ENCODE results near the gene THEM5. TPM values are rescaled to one million over a fixed set of nuclear protein-coding genes. Genes with fewer than 3 reads are reported as not detected.
A peak's percentile ranks its signal among the peaks of the same experiment; 100 is the strongest.
"Not testable (repeated sequence)": the region's sequence is repeated elsewhere in the genome, so short reads cannot be mapped to it uniquely, and the experiment has no call there.

The THEM5 gene
- total RNA-seq, 1 donor from 2014 or later, result 8.4 TPM

DNA sequence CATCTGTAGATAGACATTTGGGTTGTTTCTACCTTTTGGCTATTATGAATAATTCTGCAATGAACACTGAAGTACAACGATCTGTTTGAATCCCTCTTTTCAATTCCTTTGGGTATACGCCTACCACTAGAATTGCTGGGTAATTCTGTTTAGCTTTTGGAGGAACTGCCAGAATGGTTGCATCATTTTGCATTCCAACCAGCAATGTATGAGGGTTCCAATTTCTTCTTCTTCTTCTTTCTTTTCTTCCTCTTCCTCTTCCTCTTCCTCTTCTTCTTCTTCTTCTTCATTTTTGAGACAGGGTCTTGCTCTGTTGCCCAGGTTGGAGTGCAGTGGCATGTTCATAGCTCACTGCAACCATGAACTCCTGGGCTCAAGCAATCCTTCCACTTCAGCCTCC, 13.8 kb upstream of the THEM5 start:
- no peak for DNase-seq

DNA sequence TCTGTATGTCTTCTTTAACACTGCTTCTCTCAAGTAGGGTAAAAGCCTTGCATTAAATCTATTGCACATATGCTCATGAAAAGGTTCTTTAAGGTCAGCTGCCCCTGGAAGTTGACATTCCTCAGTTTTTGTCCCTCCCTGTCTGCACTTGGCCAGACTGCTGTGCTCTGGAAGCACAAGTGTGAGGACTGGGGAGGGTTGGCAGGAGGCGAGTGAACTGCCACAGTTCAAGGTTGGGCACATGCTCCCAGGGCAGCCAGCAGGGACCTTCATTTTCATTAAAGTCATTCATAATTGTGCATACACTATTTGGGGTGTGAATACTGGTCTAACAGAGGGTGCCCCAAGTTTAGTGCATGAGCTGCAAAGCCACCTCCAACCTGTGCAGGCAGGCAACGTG, 10.9 kb upstream of the THEM5 start:
- DNase-seq, result no peak

- no peak for DNase-seq
Measured at GRCh38 chr1:151862604-151863003, 9.1 kb upstream of the THEM5 start.

DNA sequence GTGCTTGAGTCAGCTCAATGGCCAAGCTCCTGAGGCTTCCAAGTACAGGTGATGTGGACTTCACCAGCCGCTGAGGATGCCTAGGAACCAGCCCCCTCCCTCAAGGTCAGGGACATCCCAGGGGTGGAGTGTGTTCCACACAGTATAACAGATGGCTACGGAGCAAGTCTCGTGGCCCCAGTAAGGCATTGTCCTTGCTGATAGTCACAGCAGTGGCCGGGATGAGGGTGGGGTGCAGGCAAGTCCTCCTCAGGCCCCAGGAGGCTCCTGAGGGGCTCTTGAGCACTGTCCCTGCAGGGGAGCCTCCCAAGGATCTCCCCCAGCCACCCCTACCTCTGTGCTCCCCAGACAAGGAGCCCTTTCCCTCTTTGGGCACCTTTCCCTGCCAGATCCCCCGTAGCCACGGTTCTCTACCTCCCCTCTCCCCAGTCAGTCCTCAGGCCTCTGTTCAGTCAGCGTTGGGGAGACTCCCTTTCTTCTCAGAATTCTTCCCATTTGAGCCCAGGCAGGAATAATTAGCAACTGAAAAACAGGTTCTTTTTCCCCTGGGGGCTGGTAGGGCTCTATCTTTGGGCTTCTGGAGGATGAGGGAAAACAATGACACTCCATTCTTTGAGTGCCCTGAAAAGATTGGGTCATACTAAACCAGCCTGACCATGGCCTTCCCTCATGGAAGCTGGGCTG, 7.1 kb upstream of the THEM5 start:
- DNase-seq, result no peak

GRCh38 chr1:151859891-151860293, 6.4 kb upstream of the THEM5 start:
- DNase-seq, result no peak

DNA sequence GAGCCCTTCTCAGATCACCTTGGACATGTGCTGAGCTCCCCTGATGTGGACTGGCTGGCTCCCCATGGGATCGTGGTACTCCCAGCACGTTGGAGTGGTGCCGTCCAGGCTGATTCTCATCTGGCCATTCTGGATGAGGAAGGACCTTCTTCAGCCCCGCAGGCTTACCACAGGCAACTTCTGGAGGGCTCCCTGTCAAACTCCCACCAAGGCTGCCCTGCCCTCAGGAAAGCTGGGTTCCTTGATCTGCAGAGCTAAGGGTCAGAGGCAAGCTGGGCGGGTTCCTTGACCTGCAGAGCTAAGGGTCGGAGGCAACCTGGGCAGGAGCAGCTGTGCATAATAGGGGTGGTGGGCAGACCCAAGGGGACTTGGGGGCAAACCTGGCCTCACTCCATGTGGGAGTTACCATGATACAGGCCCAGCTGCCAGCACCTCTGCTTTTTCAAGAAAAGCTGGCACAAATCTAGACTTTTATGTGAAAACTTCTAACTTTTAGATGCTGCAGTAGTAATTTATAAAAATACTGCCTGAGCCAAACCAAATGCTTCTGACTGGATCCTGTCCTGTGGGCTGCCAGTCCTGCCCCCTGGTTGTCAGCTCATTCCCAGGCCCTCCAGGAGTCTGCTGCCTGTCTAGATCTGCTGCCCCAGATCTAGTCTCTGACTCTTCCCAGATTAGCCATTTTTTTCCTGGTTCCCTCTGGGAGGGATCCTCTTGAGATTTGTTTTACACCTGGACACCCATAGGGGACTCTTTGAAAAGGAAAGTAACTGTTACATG, 5.6 kb upstream of the THEM5 start:
- no peak for DNase-seq

GRCh38 chr1:151858030-151858746, 4.7 kb upstream of the THEM5 start:
- no peak for DNase-seq

- no peak for DNase-seq
Measured at GRCh38 chr1:151855933-151856332, 2.4 kb upstream of the THEM5 start.

DNA sequence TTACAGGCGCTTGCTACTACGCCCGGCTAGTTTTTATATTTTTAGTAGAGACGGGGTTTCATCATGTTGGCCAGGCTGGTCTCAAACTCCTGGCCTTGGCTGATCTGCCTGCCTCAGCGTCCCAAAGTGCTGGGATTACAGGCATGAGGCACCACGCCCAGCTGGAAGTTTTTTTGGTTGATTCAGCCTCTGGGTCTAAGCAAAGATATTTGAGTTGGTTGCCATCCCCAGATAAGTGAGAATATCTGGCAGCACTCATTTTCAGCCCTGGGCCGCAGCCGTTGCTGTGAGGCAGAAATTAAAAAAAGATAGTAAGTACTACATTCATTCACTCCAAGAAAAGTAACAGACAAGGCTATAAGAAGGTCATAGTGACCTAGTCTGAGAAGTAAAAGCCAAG, 2.0 kb upstream of the THEM5 start:
- DNase-seq, result not testable (repeated sequence)

- DNase-seq, result no peak
Measured at GRCh38 chr1:151854658-151855057, 1.1 kb upstream of the THEM5 start.

- DNase-seq, result no peak
Measured at GRCh38 chr1:151852733-151853132, 779 bp downstream of the THEM5 start.

DNA sequence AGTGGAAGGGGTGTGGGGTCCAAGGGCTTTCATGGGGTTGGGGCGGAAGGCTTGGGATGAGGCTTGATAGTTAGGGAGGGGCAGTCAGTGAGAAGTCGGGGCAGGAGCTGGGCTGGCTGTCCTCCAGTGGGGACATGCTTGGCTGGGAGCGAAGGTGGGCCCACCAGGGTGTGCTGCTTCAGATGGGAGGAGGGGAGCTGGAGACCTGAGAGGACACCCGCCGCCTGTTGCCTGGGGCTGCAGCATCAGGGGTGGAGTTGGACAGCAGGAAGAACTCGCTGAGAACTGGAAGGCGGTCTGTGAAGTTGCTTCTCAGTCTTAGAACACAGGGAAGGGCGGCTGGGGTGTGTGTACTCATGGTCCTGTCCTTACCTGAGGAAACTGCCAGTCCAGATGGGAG, 1.6 kb downstream of the THEM5 start:
- no peak for DNase-seq

- DNase-seq, result no peak
Measured at GRCh38 chr1:151849871-151850270, 3.6 kb downstream of the THEM5 start.

DNA sequence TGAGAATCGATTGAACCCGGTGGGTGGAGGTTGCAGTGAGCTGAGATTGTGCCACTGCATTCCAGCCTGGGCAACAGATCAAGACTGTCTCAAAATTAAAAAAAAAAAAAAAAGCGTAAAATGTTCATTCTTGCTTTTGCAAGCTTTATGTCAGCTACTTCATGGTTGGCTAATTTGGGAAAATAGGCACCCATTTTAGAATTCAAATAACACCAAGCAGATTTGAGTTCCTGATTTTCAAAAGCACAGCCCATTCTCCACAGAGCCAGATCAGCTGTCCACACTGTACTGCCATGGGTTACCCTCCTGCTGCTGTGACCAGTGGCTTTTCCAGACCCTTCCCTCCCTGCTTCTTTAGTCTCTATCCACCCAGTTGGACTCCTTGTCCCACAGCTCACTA, 4.4 kb downstream of the THEM5 start:
- no peak for DNase-seq

DNA sequence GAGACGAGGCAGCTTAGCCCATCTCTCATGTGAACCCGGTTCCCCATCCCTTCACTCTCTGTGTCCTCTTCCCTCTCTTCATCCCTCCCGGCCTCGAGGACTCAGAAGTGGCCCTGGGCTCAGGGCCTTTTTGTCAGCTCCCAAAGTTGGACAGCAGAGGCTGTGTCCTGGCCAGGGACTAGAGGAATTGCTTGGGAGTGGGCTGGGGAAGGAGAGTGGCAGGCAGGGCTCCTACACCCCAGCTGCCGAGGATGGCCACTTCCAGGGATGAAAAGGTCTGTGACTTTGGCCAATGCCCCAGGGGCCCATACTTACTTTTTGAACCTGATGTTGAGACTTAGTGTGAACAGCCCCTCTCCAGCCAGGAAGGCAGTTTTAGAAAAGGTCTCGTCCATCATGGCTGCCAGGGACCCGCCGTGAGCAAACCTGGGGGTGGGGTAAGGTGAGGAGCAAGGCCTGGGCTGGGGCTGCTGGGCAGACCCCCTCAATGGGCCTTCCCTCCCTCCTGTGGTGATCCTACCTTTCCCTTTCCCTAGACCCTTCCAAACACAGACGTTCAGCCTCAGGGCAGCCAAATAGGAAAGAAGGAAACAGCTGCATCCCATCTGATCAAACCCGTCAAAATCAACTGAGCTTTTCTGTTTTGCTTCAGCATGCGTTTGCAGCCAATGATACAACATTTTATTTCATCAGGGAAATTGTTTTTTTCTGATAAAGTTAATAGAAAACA, 5.5 kb downstream of the THEM5 start:
- DNase-seq, result peak; percentile 43

DNA sequence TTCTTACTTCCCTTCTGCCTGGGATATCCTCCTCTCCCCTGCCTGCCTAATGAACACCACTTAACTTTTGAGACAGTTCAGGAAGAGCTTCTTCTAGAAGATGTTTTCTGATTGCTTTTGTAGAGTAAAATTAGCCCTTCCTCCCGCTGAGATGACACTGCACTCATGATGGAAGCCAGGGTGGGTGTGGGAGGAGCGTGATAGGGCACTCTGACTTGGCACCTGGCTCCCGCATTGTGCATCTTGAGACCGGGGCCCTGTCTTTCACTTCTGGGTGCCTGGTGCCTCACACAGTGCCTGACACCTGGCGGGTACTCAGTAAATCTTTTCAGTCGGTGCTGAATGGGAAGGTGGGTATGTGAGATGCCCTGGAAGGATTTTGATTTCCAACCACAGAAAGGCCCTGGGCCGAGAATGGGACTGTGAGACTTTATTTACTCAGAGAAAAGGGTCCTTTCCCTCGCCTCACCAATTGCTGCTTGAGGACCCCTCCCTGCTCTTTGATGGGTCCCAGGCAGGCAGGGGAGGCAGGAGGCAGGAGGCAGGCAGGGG, 6.8 kb downstream of the THEM5 start:
- no peak for DNase-seq

- DNase-seq, result no peak
Measured at GRCh38 chr1:151846062-151846568, 7.4 kb downstream of the THEM5 start.

DNA sequence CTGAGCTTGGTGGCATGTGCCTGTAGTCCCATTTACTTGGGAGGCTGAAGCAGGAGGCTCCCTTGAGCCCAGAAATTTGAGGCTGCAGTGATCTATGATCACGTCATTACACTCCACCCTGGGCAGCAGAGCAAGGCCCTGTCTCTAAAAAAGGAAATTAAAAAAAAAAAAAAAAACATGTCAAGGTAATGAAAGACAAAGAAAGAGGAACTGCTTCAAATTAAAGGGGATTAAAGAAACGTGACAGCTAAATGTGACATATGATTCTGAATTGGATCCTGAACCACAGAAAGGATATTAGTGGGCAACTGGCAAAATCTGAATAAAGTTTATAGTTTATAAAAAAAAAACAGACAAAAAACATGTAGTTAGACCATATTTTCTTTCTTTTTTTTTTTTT, 10.1 kb downstream of the THEM5 start:
- DNase-seq, result no peak

- no peak for DNase-seq
Measured at GRCh38 chr1:151841141-151841540, 12.4 kb downstream of the THEM5 start.

- no peak for DNase-seq
Measured at GRCh38 chr1:151840421-151840820, 13.1 kb downstream of the THEM5 start.

DNA sequence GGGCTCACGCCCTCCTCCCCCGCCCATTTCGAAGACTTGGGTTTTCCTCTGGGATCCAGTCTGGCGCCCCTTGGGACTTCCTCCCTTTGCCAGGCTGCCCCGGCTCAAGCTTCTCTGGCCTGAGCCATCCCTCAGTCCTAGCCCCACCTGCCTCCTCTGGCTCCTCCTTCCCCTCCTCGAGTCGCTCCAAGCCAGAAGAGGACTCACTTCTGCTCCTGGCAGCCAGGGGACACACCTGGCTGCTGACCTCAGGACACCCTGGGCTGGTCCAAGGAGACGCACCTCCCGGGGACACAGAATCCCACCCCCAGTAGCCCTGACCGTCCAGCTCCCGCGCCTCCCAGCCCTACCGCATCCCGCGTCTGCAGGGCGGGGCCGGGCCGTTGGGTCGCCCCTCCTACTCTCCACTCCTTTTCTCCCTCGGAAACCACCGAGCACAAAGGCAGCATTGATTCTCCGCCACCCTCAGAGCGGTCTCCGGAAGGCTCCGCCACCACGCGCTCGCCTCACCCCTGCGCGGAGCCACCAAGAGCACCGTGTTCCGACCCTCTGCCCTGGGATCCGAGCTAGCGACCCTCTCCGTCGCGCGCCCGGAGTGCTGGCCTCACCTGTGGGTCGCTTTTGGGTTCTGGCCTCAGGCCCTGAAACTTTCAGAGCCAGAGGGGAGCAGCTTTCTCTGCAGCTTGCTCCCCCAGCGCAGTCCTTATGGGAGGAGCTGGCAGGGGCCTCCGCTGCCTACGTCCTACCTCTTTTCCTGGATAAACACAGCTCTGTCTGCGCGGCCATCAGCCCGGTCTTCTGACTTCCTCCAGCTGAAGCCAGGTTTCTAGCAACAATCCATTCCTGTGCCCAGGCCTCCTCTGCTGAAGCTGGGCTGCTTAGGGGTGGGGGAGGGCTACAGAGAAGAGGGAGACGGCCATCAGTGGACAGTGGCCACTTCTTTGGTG, 13.8 kb downstream of the THEM5 start, which contains the start of gene C2CD4D:
Gene C2CD4D (minus strand): TSS at position 364 of the 947 bp plus-strand sequence. CDS start 831 bp downstream, outside the sequence.
- DNase-seq, result no peak

Data from skin of body (tissue), 2 donors.